ENCODE results near the gene INAVA. TPM values are rescaled to one million over a fixed set of nuclear protein-coding genes. Genes with fewer than 3 reads are reported as not detected.
"Not testable (repeated sequence)": the region's sequence is repeated elsewhere in the genome, so short reads cannot be mapped to it uniquely, and the experiment has no call there.

The INAVA gene
- total and polyA plus RNA-seq, 9 of the 15 experiments (the other 6 are each of a cell fraction or from before 2014, with no cell fraction given), result 0.09 TPM; not detected in 8

DNA sequence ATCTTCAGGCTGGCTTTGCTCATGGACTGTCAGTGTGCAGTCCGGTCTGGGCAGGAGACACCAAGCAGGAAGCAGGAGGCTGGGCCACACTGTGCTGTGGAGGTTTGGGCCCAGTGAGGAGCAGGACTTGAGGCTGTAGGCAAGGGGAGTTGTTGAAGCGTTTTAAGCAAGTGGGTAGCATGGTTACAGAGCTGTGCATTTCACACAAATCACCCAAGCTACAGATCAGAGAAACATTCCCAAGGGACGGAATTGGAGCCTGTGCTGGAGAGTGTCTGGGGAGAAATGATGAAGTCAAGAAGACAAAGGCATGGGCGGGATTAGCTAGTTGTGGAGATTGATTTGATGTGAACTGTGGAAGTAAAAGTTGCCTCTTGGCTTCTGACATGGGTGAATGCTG is 67.9 kb downstream of the INAVA start (continued):
- TF ChIP-seq, protein P1, sequence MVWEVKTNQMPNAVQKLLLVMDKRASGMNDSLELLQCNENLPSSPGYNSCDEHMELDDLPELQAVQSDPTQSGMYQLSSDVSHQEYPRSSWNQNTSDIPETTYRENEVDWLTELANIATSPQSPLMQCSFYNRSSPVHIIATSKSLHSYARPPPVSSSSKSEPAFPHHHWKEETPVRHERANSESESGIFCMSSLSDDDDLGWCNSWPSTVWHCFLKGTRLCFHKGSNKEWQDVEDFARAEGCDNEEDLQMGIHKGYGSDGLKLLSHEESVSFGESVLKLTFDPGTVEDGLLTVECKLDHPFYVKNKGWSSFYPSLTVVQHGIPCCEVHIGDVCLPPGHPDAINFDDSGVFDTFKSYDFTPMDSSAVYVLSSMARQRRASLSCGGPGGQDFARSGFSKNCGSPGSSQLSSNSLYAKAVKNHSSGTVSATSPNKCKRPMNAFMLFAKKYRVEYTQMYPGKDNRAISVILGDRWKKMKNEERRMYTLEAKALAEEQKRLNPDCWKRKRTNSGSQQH (CRISPR knock-in tag; IDR thresholded peaks at IDR 0.05), result no peak

DNA sequence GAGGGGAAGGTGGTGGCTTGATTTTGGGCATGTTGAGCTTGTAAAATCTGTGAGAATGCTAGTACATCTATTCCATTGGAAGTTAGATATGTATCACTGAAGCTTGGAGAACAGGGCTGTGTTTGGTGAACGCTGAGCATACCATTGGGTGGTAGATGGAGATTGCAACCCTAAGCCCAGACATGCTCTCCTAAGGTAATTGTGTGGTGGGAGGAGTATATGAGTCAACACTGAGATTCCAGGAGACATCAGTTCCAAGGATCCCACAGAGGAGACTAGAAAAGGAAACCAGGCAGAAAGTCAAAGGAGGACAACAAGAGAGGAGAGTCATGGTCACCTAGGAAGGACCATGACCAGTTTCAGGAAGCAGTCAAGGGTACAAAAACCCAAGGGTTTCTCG is 68.4 kb downstream of the INAVA start:
- POLR2A ChIA-PET, result interaction anchor here (0.6 kb wide), 1 partner anchor 21 kb away, joined by 3 read pairs; no protein-coding TSS in a partner anchor
- ATAC-seq (no peak), DNase-seq (ENCODE audit: extremely low read depth in 1 of 4, low spot score in 3 of 4) (no peak), FAIRE-seq (no peak)
- in situ Hi-C loops (cut with MboI) (no loop called here), intact Hi-C loops (cut with micrococcal nuclease) (no loop called here)
- no peaks in the 10 kb centered on the region for H3K79me2 ChIP-seq (ENCODE audit: control insufficient read depth, insufficient read depth, low read length)
- H3K27ac ChIP-seq (ENCODE audit: extremely low read depth, low read depth, low read length), result no peak overlapping the region
- no TSS peak for BruUV-seq (replicated peaks)
- H3K4me3 ChIP-seq, result no peak overlapping the region
- no peak overlapping the region for H3K4me2 ChIP-seq (ENCODE audit: insufficient read depth, low read length)
- no peak overlapping the region for H3K9ac ChIP-seq (ENCODE audit: insufficient read depth in 1 of 2, low read depth in 2 of 2, low read length in 2 of 2)
- H3K4me1 ChIP-seq (replicated peaks in 1 of 2; ENCODE audit: control insufficient read depth in 2 of 2, insufficient read depth in 2 of 2, low read length in 2 of 2), result no peaks in the 10 kb centered on the region
- WGBS (ENCODE audit: insufficient coverage, low coverage, missing lambda C conversion rate), result 5% methylated on average over 2 of the region's 2 CpGs
- no peak for TF ChIP-seq JUND (IDR thresholded peaks at IDR 0.05; ENCODE audit: borderline replicate concordance, low read depth, low read length)
- no peak for TF ChIP-seq JUND (tag; IDR thresholded peaks at IDR 0.05; ENCODE audit: borderline replicate concordance, low read depth, low read length)
- no peak for TF ChIP-seq CCAR2 (IDR thresholded peaks at IDR 0.05; ENCODE audit: low read depth, low read length)
- TF ChIP-seq, protein P2, sequence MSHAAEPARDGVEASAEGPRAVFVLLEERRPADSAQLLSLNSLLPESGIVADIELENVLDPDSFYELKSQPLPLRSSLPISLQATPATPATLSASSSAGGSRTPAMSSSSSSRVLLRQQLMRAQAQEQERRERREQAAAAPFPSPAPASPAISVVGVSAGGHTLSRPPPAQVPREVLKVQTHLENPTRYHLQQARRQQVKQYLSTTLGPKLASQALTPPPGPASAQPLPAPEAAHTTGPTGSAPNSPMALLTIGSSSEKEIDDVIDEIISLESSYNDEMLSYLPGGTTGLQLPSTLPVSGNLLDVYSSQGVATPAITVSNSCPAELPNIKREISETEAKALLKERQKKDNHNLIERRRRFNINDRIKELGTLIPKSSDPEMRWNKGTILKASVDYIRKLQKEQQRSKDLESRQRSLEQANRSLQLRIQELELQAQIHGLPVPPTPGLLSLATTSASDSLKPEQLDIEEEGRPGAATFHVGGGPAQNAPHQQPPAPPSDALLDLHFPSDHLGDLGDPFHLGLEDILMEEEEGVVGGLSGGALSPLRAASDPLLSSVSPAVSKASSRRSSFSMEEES (CRISPR knock-in tag; IDR thresholded peaks at IDR 0.05), result no peak
- TF ChIP-seq HNRNPH1 (optimal IDR thresholded peaks at IDR 0.05; ENCODE audit: low read depth, low read length), result no peak
- TF ChIP-seq, protein P3, sequence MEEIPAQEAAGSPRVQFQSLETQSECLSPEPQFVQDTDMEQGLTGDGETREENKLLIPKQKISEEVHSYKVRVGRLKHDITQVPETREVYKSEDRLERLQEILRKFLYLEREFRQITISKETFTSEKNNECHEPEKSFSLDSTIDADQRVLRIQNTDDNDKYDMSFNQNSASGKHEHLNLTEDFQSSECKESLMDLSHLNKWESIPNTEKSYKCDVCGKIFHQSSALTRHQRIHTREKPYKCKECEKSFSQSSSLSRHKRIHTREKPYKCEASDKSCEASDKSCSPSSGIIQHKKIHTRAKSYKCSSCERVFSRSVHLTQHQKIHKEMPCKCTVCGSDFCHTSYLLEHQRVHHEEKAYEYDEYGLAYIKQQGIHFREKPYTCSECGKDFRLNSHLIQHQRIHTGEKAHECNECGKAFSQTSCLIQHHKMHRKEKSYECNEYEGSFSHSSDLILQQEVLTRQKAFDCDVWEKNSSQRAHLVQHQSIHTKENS (CRISPR knock-in tag; IDR thresholded peaks at IDR 0.05), result no peak
- TF ChIP-seq SMARCB1 (IDR thresholded peaks at IDR 0.05; ENCODE audit: insufficient read length, low read depth), result no peak
- TF ChIP-seq MEF2D (tag; conservative IDR thresholded peaks at IDR 0.05; ENCODE audit: low read depth), result no peak
- no peaks in the 10 kb centered on the region for H3K36me3 ChIP-seq (ENCODE audit: control insufficient read depth, insufficient read depth, low read length)
- no peaks in the 10 kb centered on the region for H3K9me3 ChIP-seq (replicated peaks; ENCODE audit: control insufficient read depth, insufficient read depth, low read depth, low read length)
- H3K9me1 ChIP-seq (ENCODE audit: control insufficient read depth, insufficient read depth, low read length), result no peaks in the 10 kb centered on the region
- CTCF ChIA-PET (ENCODE audit: low intra/inter-chr PET ratio), result no interaction called here
- H3K27me3 ChIP-seq (ENCODE audit: control insufficient read depth in 2 of 2, insufficient read depth in 2 of 2, low read length in 2 of 2), result peaks cover 47 to 78% of the 10 kb centered on the region in 2 experiments
- no peak overlapping the region for H2AFZ ChIP-seq (ENCODE audit: low read depth, low read length)
- H4K20me1 ChIP-seq (replicated peaks; ENCODE audit: control insufficient read depth, insufficient read depth, low read length), result peaks cover 23% of the 10 kb centered on the region; the same call in 1 of the 2 replicates

DNA sequence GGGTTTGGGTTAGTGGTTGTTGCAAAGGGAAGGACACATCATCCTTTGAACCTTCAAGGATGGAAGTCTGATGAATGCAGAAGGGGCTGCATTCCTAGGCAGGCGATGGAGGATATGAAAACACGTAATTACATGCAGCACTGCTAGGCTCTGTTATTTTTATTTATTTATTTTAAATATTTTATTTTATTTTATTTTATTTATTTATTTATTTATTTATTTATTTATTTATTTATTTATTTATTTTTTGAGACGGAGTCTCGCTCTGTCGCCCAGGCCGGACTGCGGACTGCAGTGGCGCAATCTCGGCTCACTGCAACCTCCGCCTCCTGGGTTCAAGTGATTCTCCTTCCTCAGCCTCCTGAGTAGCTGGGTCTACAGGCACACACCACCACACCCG is 69.2 kb downstream of the INAVA start:
- BruUV-seq (replicated peaks); H2AFZ ChIP-seq (ENCODE audit: low read depth, low read length); H3K79me2 ChIP-seq (ENCODE audit: control insufficient read depth, insufficient read depth, low read length); H3K9ac ChIP-seq (ENCODE audit: insufficient read depth in 1 of 2, low read depth in 2 of 2, low read length in 2 of 2); H3K27ac ChIP-seq (ENCODE audit: extremely low read depth, low read depth, low read length); H3K4me3 ChIP-seq; POLR2A ChIA-PET; CTCF ChIA-PET (ENCODE audit: low intra/inter-chr PET ratio); DNase-seq (ENCODE audit: extremely low read depth in 1 of 4, low spot score in 3 of 4); H3K4me1 ChIP-seq (replicated peaks in 1 of 2; ENCODE audit: control insufficient read depth in 2 of 2, insufficient read depth in 2 of 2, low read length in 2 of 2); H3K9me3 ChIP-seq (replicated peaks; ENCODE audit: control insufficient read depth, insufficient read depth, low read depth, low read length); FAIRE-seq; intact Hi-C loops (cut with micrococcal nuclease); ATAC-seq; H3K36me3 ChIP-seq (ENCODE audit: control insufficient read depth, insufficient read depth, low read length); in situ Hi-C loops (cut with MboI); H3K4me2 ChIP-seq (ENCODE audit: insufficient read depth, low read length); H3K9me1 ChIP-seq (ENCODE audit: control insufficient read depth, insufficient read depth, low read length): not testable (repeated sequence)
- H4K20me1 ChIP-seq (replicated peaks; ENCODE audit: control insufficient read depth, insufficient read depth, low read length), result peaks cover 23% of the 10 kb centered on the region; the same call in 1 of the 2 replicates
- WGBS (ENCODE audit: insufficient coverage, low coverage, missing lambda C conversion rate), result 6% methylated on average over 11 of the region's 11 CpGs
- peaks cover 43 to 70% of the 10 kb centered on the region in 2 experiments for H3K27me3 ChIP-seq (ENCODE audit: control insufficient read depth in 2 of 2, insufficient read depth in 2 of 2, low read length in 2 of 2)
